Lower leg skin (tissue), 3 donors: ENCODE results near the gene RELT.

Source experiments
- POLR2A ChIP-seq, 2 donors: fragments of 450-650 bp; IDR thresholded peaks; one replicate each; pipeline ENCODE4 v1.6.1; 2016 to 2017; ENCODE audit warnings: antibody characterized with exemption in 2 of 2, mild to moderate bottlenecking in 1 of 2, moderate library complexity in 1 of 2
- TF ChIP-seq, protein P1 (sequence below), 3 donors: fragments of 450-650 bp; IDR thresholded peaks; one replicate each; pipeline ENCODE4 v1.5.1; 2016; ENCODE audit warnings: antibody characterized with exemption in 3 of 3, mild to moderate bottlenecking in 3 of 3, moderate library complexity in 2 of 3

- TF ChIP-seq, protein P1, sequence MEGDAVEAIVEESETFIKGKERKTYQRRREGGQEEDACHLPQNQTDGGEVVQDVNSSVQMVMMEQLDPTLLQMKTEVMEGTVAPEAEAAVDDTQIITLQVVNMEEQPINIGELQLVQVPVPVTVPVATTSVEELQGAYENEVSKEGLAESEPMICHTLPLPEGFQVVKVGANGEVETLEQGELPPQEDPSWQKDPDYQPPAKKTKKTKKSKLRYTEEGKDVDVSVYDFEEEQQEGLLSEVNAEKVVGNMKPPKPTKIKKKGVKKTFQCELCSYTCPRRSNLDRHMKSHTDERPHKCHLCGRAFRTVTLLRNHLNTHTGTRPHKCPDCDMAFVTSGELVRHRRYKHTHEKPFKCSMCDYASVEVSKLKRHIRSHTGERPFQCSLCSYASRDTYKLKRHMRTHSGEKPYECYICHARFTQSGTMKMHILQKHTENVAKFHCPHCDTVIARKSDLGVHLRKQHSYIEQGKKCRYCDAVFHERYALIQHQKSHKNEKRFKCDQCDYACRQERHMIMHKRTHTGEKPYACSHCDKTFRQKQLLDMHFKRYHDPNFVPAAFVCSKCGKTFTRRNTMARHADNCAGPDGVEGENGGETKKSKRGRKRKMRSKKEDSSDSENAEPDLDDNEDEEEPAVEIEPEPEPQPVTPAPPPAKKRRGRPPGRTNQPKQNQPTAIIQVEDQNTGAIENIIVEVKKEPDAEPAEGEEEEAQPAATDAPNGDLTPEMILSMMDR (IDR thresholded peaks at IDR 0.05): no peak
- TF ChIP-seq POLR2A (IDR thresholded peaks at IDR 0.05): no peak
These were observed 33.2 kb downstream of the RELT start for GRCh38 chr11:73409431-73409830.
